T-helper 1 cell treated with Interleukin-12 subunit alpha and Interleukin-12 subunit beta and Interleukin-4 antibody, amounts not matched to agents 30 ng/mL and 1 ng/mL, for 36 hours (primary cell): ENCODE results near the gene DAGLB. TPM values are rescaled to one million over a fixed set of nuclear protein-coding genes. Genes with fewer than 3 reads are reported as not detected.
"Not testable (repeated sequence)": the region's sequence is repeated elsewhere in the genome, so short reads cannot be mapped to it uniquely, and the experiment has no call there.

Experiments used
- intact Hi-C: fragments of 100-400 bp; cut with micrococcal nuclease; formaldehyde crosslinking; loops from one replicate; pipeline ENCODE4 v1.15.1; 2024
- total RNA-seq: library from RNA; stranded (reverse); gene quantifications from 2 replicates; pipeline ENCODE4 v1.2.3, GENCODE V29; 2022

Gene DAGLB
- total RNA-seq, 1 donor from 2014 or later, result 22.5 TPM

- intact Hi-C loops, result not testable (repeated sequence)
Measured at GRCh38 chr7:6378556-6378955, 69.2 kb downstream of the DAGLB start.

GRCh38 chr7:6376820-6377219 is 70.9 kb downstream of the DAGLB start:
- intact Hi-C loops, result no loop called here

- intact Hi-C loops, result no loop called here
Measured at GRCh38 chr7:6375348-6376101, 72.2 kb downstream of the DAGLB start.

- intact Hi-C loops, result no loop called here
Measured at GRCh38 chr7:6367701-6368211, 80.0 kb downstream of the DAGLB start.

- intact Hi-C loops, result no loop called here
Measured at GRCh38 chr7:6365451-6365850, 82.3 kb downstream of the DAGLB start.

GRCh38 chr7:6360841-6361240 is 86.9 kb downstream of the DAGLB start:
- intact Hi-C loops, result no loop called here

GRCh38 chr7:6359734-6360133 is 88.0 kb downstream of the DAGLB start:
- intact Hi-C loops, result no loop called here

Other genes starting within 250 kb of the DAGLB start
- gene CYTH3, start 175.3 kb downstream of the DAGLB start, total RNA-seq, result 0.73 and 0.98 TPM in 2 replicates
- gene FAM220A, start 99.0 kb downstream of the DAGLB start, total RNA-seq, result 9.0 and 16.4 TPM in 2 replicates
- gene RAC1, start 73.4 kb downstream of the DAGLB start, total RNA-seq, result 139 and 146 TPM in 2 replicates
- gene KDELR2, start 36.2 kb upstream of the DAGLB start, total RNA-seq, result 73.2 and 73.3 TPM in 2 replicates
- gene GRID2IP, start 103.5 kb upstream of the DAGLB start, total RNA-seq, result 0.10 TPM in 2 replicates
- 26.6 and 28.1 TPM in 2 replicates for gene ZDHHC4, start 129.5 kb upstream of the DAGLB start, total RNA-seq
- gene INTS15, start 142.1 kb upstream of the DAGLB start, total RNA-seq, result 40.0 and 41.8 TPM in 2 replicates
- 0.07 and 0.27 TPM in 2 replicates for gene ZNF853, start 167.7 kb upstream of the DAGLB start, total RNA-seq
- 26.7 and 28.9 TPM in 2 replicates for gene ZNF316, start 189.4 kb upstream of the DAGLB start, total RNA-seq